HepG2 (cell line): Measurements from ENCODE around the gene KLHL11. TPM values are rescaled to one million over a fixed set of nuclear protein-coding genes. Genes with fewer than 3 reads are reported as not detected.

Experiments
- BATF2 ChIP-seq: sonication (generic); formaldehyde crosslinking; IDR thresholded peaks from 2 replicates; pipeline ENCODE4 v1.8.0; 2022; ENCODE audit warnings: mild to moderate bottlenecking, missing genetic modification reagents, moderate library complexity
- GABPA ChIP-seq, 2 experiments: IDR thresholded peaks; 2 replicates each; pipeline ENCODE4 v1.6.1; 2011 to 2016; ENCODE audit warnings: low read depth in 2 of 2, low read length in 1 of 2, missing biosample characterization in 1 of 2, missing genetic modification characterization in 1 of 2
- HDAC6 ChIP-seq: fragments of 200-600 bp; sonication (generic); IDR thresholded peaks from 2 replicates; pipeline ENCODE4 v1.7.0; 2017; ENCODE audit warnings: mild to moderate bottlenecking, antibody characterized with exemption, low read length, low read depth
- MLX ChIP-seq: IDR thresholded peaks from 2 replicates; pipeline ENCODE4 v1.6.1; 2016
- PBX2 ChIP-seq: IDR thresholded peaks from 2 replicates; pipeline ENCODE4 v1.6.1; 2016; ENCODE audit warnings: control low read depth
- PHF20 ChIP-seq: sonication (generic); formaldehyde crosslinking; IDR thresholded peaks from 2 replicates; pipeline ENCODE4 v1.5.0; 2020; ENCODE audit warnings: mild to moderate bottlenecking, missing genetic modification reagents
- RXRB ChIP-seq: IDR thresholded peaks from 2 replicates; pipeline ENCODE4 v1.6.1; 2016; ENCODE audit warnings: borderline replicate concordance, missing genetic modification reagents, missing compliant biosample characterization
- SMYD3 ChIP-seq: sonication (generic); formaldehyde crosslinking; IDR thresholded peaks from 2 replicates; pipeline ENCODE4 v1.8.1; 2023; ENCODE audit warnings: mild to moderate bottlenecking, missing genetic modification reagents
- ZBTB26 ChIP-seq: IDR thresholded peaks from 2 replicates; pipeline ENCODE4 v1.6.1; 2016; ENCODE audit warnings: missing compliant biosample characterization, missing genetic modification reagents, borderline replicate concordance
- ZNF446 ChIP-seq: sonication (generic); formaldehyde crosslinking; IDR thresholded peaks from 2 replicates; pipeline ENCODE4 v1.5.0; 2020; ENCODE audit warnings: mild to moderate bottlenecking, missing genetic modification reagents
- ZNF747 ChIP-seq: sonication (generic); formaldehyde crosslinking; IDR thresholded peaks from 2 replicates; pipeline ENCODE4 v1.8.1; 2023; ENCODE audit warnings: missing genetic modification reagents, mild to moderate bottlenecking, borderline replicate concordance
- ZNF749 ChIP-seq: sonication (generic); formaldehyde crosslinking; IDR thresholded peaks from 2 replicates; pipeline ENCODE4 v1.8.0; 2022; ENCODE audit warnings: mild to moderate bottlenecking, missing genetic modification reagents, moderate library complexity, borderline replicate concordance
- ZNF841 ChIP-seq: sonication (generic); formaldehyde crosslinking; IDR thresholded peaks from 2 replicates; pipeline ENCODE4 v1.8.1; 2023; ENCODE audit warnings: missing genetic modification reagents, borderline replicate concordance
- ZNF878 ChIP-seq: sonication (generic); formaldehyde crosslinking; IDR thresholded peaks from 2 replicates; pipeline ENCODE4 v1.8.1; 2023; ENCODE audit warnings: mild to moderate bottlenecking, missing genetic modification reagents, moderate library complexity
- ZSCAN31 ChIP-seq: sonication (generic); formaldehyde crosslinking; IDR thresholded peaks from 2 replicates; pipeline ENCODE4 v1.5.0; 2020; ENCODE audit warnings: low read depth, mild to moderate bottlenecking, missing genetic modification reagents
- polyA plus RNA-seq, 8 experiments: library from polyadenylated mRNA; depleted of rRNA in 3 of 8; stranded (reverse) in 7 of 8; unstranded in 1 of 8; fragments of >200 nt; fragmentation: Illumina TruSeq in 4 of 8; extraction: Trizol in 4 of 8; gene quantifications; 2 replicates each; pipeline versions ENCODE4 v1.2.1 to v1.2.3, GENCODE V29; 2011 to 2016; ENCODE audit warnings: low read depth in 4 of 8, missing spikeins in 1 of 8, mixed read lengths in 1 of 8; ENCODE audit not compliant: insufficient read depth in 1 of 8
- total RNA-seq, 5 experiments: library from RNA; depleted of rRNA; stranded (reverse); fragments of >200 nt; fragmentation: Illumina TruSeq; extraction: Trizol; gene quantifications; 2 replicates each; pipeline ENCODE4 v1.2.3, GENCODE V29; 2016; ENCODE audit warnings: low read depth in 1 of 5

KLHL11 gene
- total and polyA plus RNA-seq, 2 of the 13 experiments (the other 11 are each of a cell fraction or from before 2014, with no cell fraction given), result 7.7 to 27.5 TPM

GRCh38 chr17:41812381-41813151 is 52.7 kb downstream of the KLHL11 start, which contains the start of gene FKBP10 (continued):
- 0 out of 2 replicates have a peak, but pooled peaks have one; percentile 54 for TF ChIP-seq ZNF841 (CRISPR knock-in tag)
- TF ChIP-seq BATF2 (CRISPR knock-in tag), result peak; percentile 46; the same call in 1 of the 2 replicates
- peak; percentile 34; the same call in 1 of the 2 replicates for TF ChIP-seq MLX
- peak; percentile 40; the same call in 1 of the 2 replicates for TF ChIP-seq SMYD3 (CRISPR knock-in tag)
- TF ChIP-seq ZSCAN31, result peak; percentile 19; the same call in 1 of the 2 replicates
- TF ChIP-seq PHF20 (CRISPR knock-in tag), result peak; percentile 11; the same call in 1 of the 2 replicates
- peak; percentile 53; the same call in 1 of the 2 replicates for TF ChIP-seq ZNF878
- TF ChIP-seq ZNF446, result no peak
- TF ChIP-seq GABPA (IDR thresholded peaks at IDR 0.05; ENCODE audit: low read depth, low read length), result peak; percentile 31; the same call in 1 of the 2 replicates
- TF ChIP-seq GABPA (CRISPR knock-in tag; IDR thresholded peaks at IDR 0.05; ENCODE audit: low read depth), result peak; percentile 73
- no peak; the same call in 1 of the 2 replicates for TF ChIP-seq ZBTB26 (CRISPR knock-in tag)
- TF ChIP-seq PBX2 (CRISPR knock-in tag), result 0 out of 2 replicates have a peak, but pooled peaks have one; percentile 3
- peak; percentile 59; the same call in 1 of the 2 replicates for TF ChIP-seq RXRB
- TF ChIP-seq ZNF747 (CRISPR knock-in tag), result peak; percentile 31; the same call in 1 of the 2 replicates
- peak; percentile 62; the same call in 1 of the 2 replicates for TF ChIP-seq ZNF749 (CRISPR knock-in tag)
- TF ChIP-seq HDAC6, result no peak
